ENCODE data around the gene RANBP6.

RANBP6 gene

GRCh38 chr9:6007058-6007769 is 8.2 kb downstream of the RANBP6 start:
- DNase-seq = peak; percentile 86

GRCh38 chr9:6006749-6007057 is 8.7 kb downstream of the RANBP6 start:
- DNase-seq = no peak

- no peak for DNase-seq
Observed at GRCh38 chr9:6000955-6001354, 14.5 kb downstream of the RANBP6 start.

- no peak for DNase-seq
Observed at GRCh38 chr9:5999443-6000101, 15.9 kb downstream of the RANBP6 start.

GRCh38 chr9:5994493-5994892 is 20.9 kb downstream of the RANBP6 start:
- DNase-seq = no peak

GRCh38 chr9:5988265-5988664 is 27.2 kb downstream of the RANBP6 start:
- no peak for DNase-seq

- DNase-seq = no peak
Observed at GRCh38 chr9:5983042-5983441, 32.4 kb downstream of the RANBP6 start.

GRCh38 chr9:5982317-5982716 is 33.1 kb downstream of the RANBP6 start:
- DNase-seq = no peak

- no peak for DNase-seq
Observed at GRCh38 chr9:5978523-5978922, 36.9 kb downstream of the RANBP6 start.

- no peak for DNase-seq
Observed at GRCh38 chr9:5976674-5977397, 38.6 kb downstream of the RANBP6 start.

- no peak for DNase-seq
Observed at GRCh38 chr9:5971740-5972139, 43.7 kb downstream of the RANBP6 start.

Data from effector CD8-positive, alpha-beta T cell (primary cell).